Measurements from ENCODE around the gene SEC16A.

The SEC16A gene

DNA sequence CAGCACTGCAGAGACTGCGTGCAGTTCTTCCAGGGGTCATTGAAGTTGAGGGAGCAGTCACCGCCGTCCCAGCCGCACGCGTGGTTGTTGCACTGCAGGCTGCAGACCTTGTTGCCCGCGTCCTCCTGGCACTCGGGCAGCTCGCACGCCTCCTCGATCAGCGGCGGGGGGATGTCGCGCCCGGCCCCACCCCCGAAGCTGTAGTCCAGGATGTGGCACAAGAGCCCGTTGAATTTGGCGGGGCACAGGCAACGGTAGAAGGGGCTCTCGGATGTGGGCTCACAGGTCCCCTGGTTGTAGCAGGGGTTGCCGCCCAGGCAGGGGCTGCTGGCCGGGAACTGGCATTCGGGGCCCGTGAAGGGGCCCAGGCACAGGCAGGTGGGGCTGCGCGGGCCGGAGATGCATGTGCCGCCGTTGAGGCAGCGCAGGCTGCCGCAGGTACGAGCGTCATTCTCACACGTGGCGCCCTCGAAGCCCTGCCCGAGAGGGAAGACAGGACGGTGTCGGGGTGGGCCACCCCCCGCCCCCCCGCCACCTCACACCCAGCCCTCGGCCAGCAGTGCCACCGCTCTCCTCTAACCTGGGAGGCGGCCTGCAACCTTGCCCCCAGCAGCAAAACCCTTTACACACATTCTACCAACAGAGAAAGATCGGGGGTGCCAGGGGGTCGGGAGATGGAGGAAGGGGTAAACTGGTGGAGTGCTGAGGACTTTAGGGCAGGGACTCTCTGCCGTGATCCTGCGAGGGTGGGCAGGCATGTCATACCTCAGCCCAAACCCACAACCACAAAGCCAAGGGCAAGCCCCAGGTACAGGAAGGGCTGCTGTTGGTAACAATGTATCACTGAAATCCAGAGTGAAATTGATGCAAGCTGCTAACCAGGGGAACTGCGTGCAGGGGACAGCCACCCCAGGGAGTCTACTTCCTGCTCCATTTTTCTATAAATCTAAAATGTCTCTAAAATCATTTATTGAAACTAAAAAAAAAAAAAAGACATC lies 22.9 kb upstream of the SEC16A start:
- Histone ChIP-seq H3K27ac (ENCODE audit: low read depth, low read length) (no peak overlapping the region), H3K4me1 (ENCODE audit: control insufficient read depth in 5 of 5, insufficient read depth in 5 of 5, low read length in 5 of 5) (peaks cover 0 to 21% (median 12%) of the 10 kb centered on the region in 5 donors), H3K36me3 (ENCODE audit: control insufficient read depth in 5 of 5, insufficient read depth in 5 of 5, low read length in 5 of 5) (peaks cover 0 to 99% (median 98%) of the 10 kb centered on the region in 5 donors), H3K27me3 (ENCODE audit: control insufficient read depth in 5 of 5, insufficient read depth in 4 of 5, low read length in 5 of 5) (no peaks in the 10 kb centered on the region), H3K4me3 (ENCODE audit: low read depth in 1 of 5, low read length in 5 of 5) (no peak overlapping the region), H3K9me3 (ENCODE audit: control insufficient read depth in 5 of 5, low read length in 5 of 5) (no peaks in the 10 kb centered on the region), H3K9ac (ENCODE audit: low read length in 5 of 5) (no peak overlapping the region)

GRCh38 chr9:136504512-136505348 lies 21.9 kb upstream of the SEC16A start:
- Histone ChIP-seq H3K27ac (ENCODE audit: low read depth, low read length) (no peak overlapping the region), H3K36me3 (ENCODE audit: control insufficient read depth in 5 of 5, insufficient read depth in 5 of 5, low read length in 5 of 5) (peaks cover 0 to 99% (median 98%) of the 10 kb centered on the region in 5 donors)

DNA sequence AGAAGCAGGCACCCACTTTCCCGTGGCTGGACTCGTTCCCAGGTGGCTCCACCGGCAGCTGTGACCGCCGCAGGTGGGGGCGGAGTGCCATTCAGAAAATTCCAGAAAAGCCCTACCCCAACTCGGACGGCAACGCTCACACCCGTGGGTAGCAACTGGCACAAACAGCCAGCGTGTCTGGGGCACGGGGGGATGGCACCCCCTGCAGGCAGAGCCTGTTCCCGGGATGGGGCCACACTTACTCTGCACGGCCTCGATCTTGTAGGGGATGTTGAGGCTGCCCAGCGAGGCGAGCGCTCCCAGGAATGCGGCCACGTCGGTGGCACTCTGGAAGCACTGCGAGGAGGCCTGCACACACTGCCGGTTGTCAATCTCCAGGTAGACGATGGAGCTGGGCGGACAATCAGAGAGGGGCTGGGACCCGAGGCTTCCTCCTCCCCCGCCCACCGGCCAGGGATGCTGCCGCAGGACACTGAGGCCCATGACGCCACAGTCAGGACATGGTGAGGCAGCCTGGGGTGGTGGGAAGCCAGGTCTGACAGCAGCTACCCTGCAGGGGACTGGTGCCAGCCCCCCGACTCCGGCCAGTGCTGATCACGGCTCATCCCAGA lies 20.2 kb upstream of the SEC16A start:
- Histone ChIP-seq H3K36me3 (ENCODE audit: control insufficient read depth in 5 of 5, insufficient read depth in 5 of 5, low read length in 5 of 5) (peaks cover 0 to 99% (median 98%) of the 10 kb centered on the region in 5 donors), H3K9ac (ENCODE audit: low read length in 5 of 5) (no peak overlapping the region), H3K4me1 (ENCODE audit: control insufficient read depth in 5 of 5, insufficient read depth in 5 of 5, low read length in 5 of 5) (no peaks in the 10 kb centered on the region), H3K27ac (ENCODE audit: low read depth, low read length) (no peak overlapping the region), H3K27me3 (ENCODE audit: control insufficient read depth in 5 of 5, insufficient read depth in 4 of 5, low read length in 5 of 5) (no peaks in the 10 kb centered on the region), H3K9me3 (ENCODE audit: control insufficient read depth in 5 of 5, low read length in 5 of 5) (no peaks in the 10 kb centered on the region), H3K4me3 (ENCODE audit: low read depth in 1 of 5, low read length in 5 of 5) (no peak overlapping the region)

More at GRCh38 chr9:136504512-136505348, 21.9 kb upstream of the SEC16A start:
- Histone ChIP-seq H3K4me3 (ENCODE audit: low read depth in 1 of 5, low read length in 5 of 5) (no peak overlapping the region), H3K27me3 (ENCODE audit: control insufficient read depth in 5 of 5, insufficient read depth in 4 of 5, low read length in 5 of 5) (no peaks in the 10 kb centered on the region), H3K9me3 (ENCODE audit: control insufficient read depth in 5 of 5, low read length in 5 of 5) (no peaks in the 10 kb centered on the region), H3K9ac (ENCODE audit: low read length in 5 of 5) (no peak overlapping the region), H3K4me1 (ENCODE audit: control insufficient read depth in 5 of 5, insufficient read depth in 5 of 5, low read length in 5 of 5) (peaks cover 0 to 11% (median 2%) of the 10 kb centered on the region in 5 donors)

DNA sequence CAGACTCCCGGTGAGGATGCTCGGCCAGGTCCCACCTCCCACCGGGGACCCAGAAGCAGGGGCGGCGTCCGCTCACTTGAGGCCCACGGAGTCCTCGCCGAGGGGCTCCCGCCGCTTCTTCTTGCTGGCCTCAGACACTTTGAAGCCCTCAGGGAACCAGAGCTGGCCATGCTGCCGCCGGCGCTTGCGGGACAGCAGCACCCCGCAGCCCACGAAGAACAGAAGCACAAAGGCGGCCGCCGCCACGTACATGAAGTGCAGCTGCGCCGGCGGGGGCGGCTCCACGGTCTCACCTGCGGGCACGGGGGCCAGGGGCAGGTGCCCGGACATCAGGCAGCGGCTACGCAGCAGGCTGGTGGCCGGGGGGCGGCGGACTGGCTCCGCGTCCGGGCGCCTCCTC lies 19.4 kb upstream of the SEC16A start:
- Histone ChIP-seq H3K27ac (ENCODE audit: low read depth, low read length) (no peak overlapping the region), H3K4me3 (ENCODE audit: low read depth in 1 of 5, low read length in 5 of 5) (no peak overlapping the region), H3K36me3 (ENCODE audit: control insufficient read depth in 5 of 5, insufficient read depth in 5 of 5, low read length in 5 of 5) (peaks cover 0 to 99% (median 97%) of the 10 kb centered on the region in 5 donors)

DNA sequence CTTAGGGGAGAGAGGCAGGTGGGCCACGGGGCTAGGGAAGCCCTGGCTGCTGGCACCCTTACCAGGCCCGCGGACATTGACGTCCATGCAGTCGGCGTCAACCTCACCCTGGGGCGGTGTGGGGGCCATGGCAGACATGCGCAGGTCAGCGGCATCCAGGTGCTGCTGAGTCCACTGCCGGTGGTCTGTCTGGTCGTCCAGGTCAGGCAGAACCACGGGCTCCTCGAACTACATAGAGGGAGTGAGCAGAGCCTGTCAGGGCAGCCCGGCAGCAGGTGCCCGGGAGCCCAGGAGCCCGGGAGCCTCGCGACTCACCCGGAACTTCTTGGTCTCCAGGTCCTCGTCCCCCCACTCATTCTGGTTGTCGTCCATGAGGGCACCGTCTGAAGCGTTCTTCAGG lies 18.8 kb upstream of the SEC16A start:
- no peak overlapping the region for H3K9ac ChIP-seq (ENCODE audit: low read length in 5 of 5)
- peaks cover 0 to 99% (median 97%) of the 10 kb centered on the region in 5 donors for H3K36me3 ChIP-seq (ENCODE audit: control insufficient read depth in 5 of 5, insufficient read depth in 5 of 5, low read length in 5 of 5)
- no peaks in the 10 kb centered on the region for H3K27me3 ChIP-seq (ENCODE audit: control insufficient read depth in 5 of 5, insufficient read depth in 4 of 5, low read length in 5 of 5)
- no peaks in the 10 kb centered on the region for H3K9me3 ChIP-seq (ENCODE audit: control insufficient read depth in 5 of 5, low read length in 5 of 5)
- H3K4me3 ChIP-seq (ENCODE audit: low read depth in 1 of 5, low read length in 5 of 5), result no peak overlapping the region
- no peak overlapping the region for H3K27ac ChIP-seq (ENCODE audit: low read depth, low read length)
- no peaks in the 10 kb centered on the region for H3K4me1 ChIP-seq (ENCODE audit: control insufficient read depth in 5 of 5, insufficient read depth in 5 of 5, low read length in 5 of 5)

More for the DNA sequence above, 19.4 kb upstream of the SEC16A start:
- H3K4me1 ChIP-seq (ENCODE audit: control insufficient read depth in 5 of 5, insufficient read depth in 5 of 5, low read length in 5 of 5), result no peaks in the 10 kb centered on the region
- no peak overlapping the region for H3K9ac ChIP-seq (ENCODE audit: low read length in 5 of 5)
- H3K9me3 ChIP-seq (ENCODE audit: control insufficient read depth in 5 of 5, low read length in 5 of 5), result no peaks in the 10 kb centered on the region
- no peaks in the 10 kb centered on the region for H3K27me3 ChIP-seq (ENCODE audit: control insufficient read depth in 5 of 5, insufficient read depth in 4 of 5, low read length in 5 of 5)

- no peaks in the 10 kb centered on the region for H3K9me3 ChIP-seq (ENCODE audit: control insufficient read depth in 5 of 5, low read length in 5 of 5)
- peaks cover 0 to 96% (median 94%) of the 10 kb centered on the region in 5 donors for H3K36me3 ChIP-seq (ENCODE audit: control insufficient read depth in 5 of 5, insufficient read depth in 5 of 5, low read length in 5 of 5)
- H3K9ac ChIP-seq (ENCODE audit: low read length in 5 of 5), result no peak overlapping the region
- H3K27me3 ChIP-seq (ENCODE audit: control insufficient read depth in 5 of 5, insufficient read depth in 4 of 5, low read length in 5 of 5), result no peaks in the 10 kb centered on the region
- no peak overlapping the region for H3K27ac ChIP-seq (ENCODE audit: low read depth, low read length)
- H3K4me1 ChIP-seq (ENCODE audit: control insufficient read depth in 5 of 5, insufficient read depth in 5 of 5, low read length in 5 of 5), result no peaks in the 10 kb centered on the region
- H3K4me3 ChIP-seq (ENCODE audit: low read depth in 1 of 5, low read length in 5 of 5), result no peak overlapping the region
Observed at GRCh38 chr9:136499935-136500910, 17.4 kb upstream of the SEC16A start.

- H3K4me3 ChIP-seq (ENCODE audit: low read depth in 1 of 5, low read length in 5 of 5), result no peak overlapping the region
- H3K27me3 ChIP-seq (ENCODE audit: control insufficient read depth in 5 of 5, insufficient read depth in 4 of 5, low read length in 5 of 5), result no peaks in the 10 kb centered on the region
- H3K27ac ChIP-seq (ENCODE audit: low read depth, low read length), result no peak overlapping the region
- H3K4me1 ChIP-seq (ENCODE audit: control insufficient read depth in 5 of 5, insufficient read depth in 5 of 5, low read length in 5 of 5), result peaks cover 0 to 2% (median 0%) of the 10 kb centered on the region in 5 donors
- no peak overlapping the region for H3K9ac ChIP-seq (ENCODE audit: low read length in 5 of 5)
- peaks cover 0 to 91% (median 90%) of the 10 kb centered on the region in 5 donors for H3K36me3 ChIP-seq (ENCODE audit: control insufficient read depth in 5 of 5, insufficient read depth in 5 of 5, low read length in 5 of 5)
- H3K9me3 ChIP-seq (ENCODE audit: control insufficient read depth in 5 of 5, low read length in 5 of 5), result no peaks in the 10 kb centered on the region
Observed at GRCh38 chr9:136499071-136499934, 16.5 kb upstream of the SEC16A start.

- Histone ChIP-seq H3K36me3 (ENCODE audit: control insufficient read depth in 5 of 5, insufficient read depth in 5 of 5, low read length in 5 of 5) (peaks cover 0 to 84% (median 80%) of the 10 kb centered on the region in 5 donors), H3K27ac (ENCODE audit: low read depth, low read length) (no peak overlapping the region), H3K27me3 (ENCODE audit: control insufficient read depth in 5 of 5, insufficient read depth in 4 of 5, low read length in 5 of 5) (no peaks in the 10 kb centered on the region), H3K4me1 (ENCODE audit: control insufficient read depth in 5 of 5, insufficient read depth in 5 of 5, low read length in 5 of 5) (peaks cover 0 to 14% (median 12%) of the 10 kb centered on the region in 5 donors), H3K9ac (ENCODE audit: low read length in 5 of 5) (no peak overlapping the region), H3K9me3 (ENCODE audit: control insufficient read depth in 5 of 5, low read length in 5 of 5) (no peaks in the 10 kb centered on the region), H3K4me3 (ENCODE audit: low read depth in 1 of 5, low read length in 5 of 5) (no peak overlapping the region)
Observed at GRCh38 chr9:136497916-136498695, 15.3 kb upstream of the SEC16A start.

All from subcutaneous abdominal adipose tissue (tissue), 5 donors.